Fibroblast of skin of left biceps (primary cell): Measurements from ENCODE around the gene FOXJ1.

Source experiments
- DNase-seq, 2 experiments: peaks; one replicate each; pipeline ENCODE4 v3.0.0-alpha.2; 2013; ENCODE audit warnings: low read depth in 2 of 2

The FOXJ1 gene

DNA sequence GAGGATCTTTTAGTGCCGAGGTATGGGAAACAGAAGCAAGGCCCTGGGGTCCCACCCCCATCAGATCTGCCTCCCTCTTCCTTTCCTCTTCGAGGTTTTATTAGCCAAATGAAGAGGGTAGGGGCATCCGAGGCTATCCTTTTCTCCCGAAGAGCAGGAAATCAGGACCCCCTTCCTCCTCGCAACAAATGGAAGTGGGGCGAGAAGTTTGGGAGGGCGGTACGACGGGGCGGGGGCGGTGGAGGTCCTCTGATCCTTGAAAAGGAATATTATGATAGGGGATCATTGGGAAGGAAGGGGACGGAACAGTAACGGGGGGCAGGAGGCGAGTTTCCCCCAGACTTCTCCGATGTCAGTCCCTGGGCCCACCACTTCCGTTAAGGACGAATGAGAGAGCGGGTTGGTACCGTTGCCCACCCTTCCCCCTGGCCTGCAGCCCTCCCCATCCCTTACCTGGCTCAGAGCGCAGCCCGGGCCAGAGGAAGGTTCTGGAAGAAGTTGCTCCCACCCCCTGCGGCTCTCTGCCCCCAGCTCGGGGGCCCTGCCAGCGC lies 309 bp downstream of the FOXJ1 start:
- DNase-seq = no peak

DNA sequence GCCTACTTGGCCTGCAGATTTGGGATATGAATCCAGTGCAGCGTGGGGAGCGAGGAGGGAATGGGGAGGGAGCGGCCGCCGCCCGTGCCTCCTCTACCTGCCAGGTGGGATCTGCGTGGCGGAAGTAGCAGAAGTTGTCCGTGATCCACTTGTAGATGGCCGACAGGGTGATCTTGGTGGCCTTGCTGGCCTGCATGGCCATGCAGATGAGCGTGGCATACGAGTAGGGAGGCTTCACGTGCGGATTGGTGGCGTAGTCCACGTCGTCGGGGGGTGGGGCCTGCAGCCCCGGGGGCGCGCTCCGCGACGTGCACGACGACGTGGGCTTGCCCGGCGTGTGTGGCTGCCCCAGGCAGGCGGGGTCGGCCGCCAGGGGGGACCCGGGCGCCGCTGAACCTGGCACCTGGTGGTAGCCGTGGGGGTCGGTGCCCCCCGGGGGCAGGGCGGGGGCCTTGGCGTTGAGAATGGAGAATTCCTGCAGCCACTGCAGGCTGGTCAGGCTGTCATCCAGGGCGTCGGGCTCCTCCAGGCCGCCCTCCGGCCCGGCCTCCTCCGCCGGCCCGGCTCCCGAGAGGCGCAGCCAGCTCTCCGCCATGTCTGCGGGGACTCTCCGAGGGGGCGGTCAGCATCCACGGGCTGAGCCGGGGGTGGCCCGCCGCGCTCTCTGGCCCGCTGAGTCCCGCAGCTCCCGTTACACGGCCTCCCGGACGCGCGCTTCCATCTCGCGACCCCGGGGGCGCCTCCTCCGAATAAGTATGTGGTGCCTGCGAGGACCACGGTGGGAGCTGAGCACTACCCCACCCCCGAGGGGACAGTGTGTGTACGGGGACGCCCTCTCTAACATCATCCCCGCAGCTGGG lies 1.0 kb downstream of the FOXJ1 start:
- DNase-seq = no peak

DNA sequence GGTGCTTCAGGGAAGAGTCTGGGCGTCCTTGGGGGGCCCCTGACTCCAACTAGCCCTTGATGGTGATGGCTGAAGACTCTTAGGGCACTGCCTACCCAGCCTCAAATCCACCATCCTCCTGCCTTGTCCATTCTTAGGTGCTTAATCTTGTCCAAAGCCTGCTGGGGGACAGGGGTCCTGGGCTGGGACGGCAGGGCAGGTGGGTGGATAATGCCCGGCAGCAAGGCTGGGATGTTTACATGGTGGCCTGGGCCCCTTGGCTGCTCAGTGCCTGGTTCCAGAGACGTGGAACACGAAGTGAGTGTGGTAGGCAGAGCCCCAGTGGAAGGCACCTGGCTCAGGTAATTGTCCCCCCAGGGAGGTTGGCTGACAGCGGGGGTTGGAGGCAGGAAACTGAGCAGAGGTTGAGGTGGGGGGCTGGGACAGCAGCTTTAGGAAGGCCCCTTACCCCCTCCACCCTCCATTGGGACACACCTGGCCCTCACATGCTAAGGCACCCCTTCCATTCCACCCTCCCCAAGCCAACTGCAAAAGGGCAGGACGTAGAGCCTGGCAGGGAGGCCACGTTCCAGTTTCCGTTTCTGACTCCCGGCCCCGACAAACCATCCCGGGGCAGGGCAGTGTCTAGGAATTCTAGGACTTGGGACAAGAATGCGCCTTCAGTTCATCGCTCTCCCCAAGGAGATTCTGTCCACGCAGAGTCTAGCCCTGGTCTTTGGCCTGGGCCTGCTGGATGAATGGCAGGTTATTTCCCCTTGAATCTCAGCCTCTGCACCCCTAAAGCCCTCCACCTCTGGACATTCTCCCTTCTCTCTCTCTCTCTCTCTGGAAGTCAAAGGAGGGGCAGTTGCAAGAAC lies 1.9 kb downstream of the FOXJ1 start:
- DNase-seq = no peak

DNA sequence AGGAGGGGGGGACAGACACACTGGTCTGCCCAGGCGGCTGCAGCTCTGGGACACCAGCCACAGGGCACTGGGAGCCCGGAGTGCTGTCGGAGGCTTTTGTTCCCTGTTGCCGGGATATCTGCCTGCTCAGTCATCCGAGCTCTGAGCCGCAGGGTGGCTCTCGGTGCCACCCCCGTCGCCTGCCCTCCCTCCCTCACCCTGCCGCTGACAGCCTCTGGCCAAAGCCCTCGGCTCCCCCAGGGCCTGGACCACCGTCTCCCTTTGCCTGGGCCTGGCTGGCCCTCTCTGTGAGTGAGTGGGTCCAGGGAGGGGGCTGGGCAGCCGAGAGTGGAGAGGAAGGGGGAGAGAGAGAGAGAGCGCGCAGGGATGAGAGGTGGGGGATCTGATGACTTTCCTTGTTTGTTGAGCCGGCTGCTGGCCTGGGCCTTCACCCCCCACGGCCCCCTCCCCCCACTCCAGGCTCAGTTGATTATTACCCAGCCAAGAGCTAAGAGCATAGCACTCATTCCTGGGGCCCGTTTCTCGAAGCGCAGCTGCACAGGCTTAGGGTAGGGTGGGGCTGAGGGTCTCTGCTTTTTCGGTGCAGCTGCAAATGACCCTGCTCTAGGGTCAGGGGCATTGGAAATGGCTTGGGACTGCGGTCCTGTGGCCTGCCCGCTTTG lies 2.7 kb downstream of the FOXJ1 start:
- no peak for DNase-seq

GRCh38 chr17:76137351-76138233 lies 3.5 kb downstream of the FOXJ1 start:
- DNase-seq = no peak

DNA sequence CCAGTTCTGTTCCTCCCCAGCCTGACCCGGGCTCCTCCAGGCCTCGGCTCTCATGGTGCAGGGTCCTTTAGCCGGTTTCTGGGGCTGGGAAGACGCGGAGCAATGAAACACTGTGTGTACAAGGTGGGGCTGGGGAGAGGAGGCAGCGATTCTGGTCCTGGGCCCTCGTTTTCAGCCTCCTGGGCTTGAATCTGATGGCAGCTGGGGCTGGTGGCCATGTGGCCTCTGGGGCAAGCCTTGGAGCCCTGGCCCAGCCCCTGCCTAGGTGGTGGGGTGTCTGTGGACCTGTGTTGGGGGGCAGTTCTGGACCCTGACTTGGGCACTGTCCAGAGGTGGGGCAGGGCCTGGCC lies 4.1 kb downstream of the FOXJ1 start:
- no peak for DNase-seq

DNA sequence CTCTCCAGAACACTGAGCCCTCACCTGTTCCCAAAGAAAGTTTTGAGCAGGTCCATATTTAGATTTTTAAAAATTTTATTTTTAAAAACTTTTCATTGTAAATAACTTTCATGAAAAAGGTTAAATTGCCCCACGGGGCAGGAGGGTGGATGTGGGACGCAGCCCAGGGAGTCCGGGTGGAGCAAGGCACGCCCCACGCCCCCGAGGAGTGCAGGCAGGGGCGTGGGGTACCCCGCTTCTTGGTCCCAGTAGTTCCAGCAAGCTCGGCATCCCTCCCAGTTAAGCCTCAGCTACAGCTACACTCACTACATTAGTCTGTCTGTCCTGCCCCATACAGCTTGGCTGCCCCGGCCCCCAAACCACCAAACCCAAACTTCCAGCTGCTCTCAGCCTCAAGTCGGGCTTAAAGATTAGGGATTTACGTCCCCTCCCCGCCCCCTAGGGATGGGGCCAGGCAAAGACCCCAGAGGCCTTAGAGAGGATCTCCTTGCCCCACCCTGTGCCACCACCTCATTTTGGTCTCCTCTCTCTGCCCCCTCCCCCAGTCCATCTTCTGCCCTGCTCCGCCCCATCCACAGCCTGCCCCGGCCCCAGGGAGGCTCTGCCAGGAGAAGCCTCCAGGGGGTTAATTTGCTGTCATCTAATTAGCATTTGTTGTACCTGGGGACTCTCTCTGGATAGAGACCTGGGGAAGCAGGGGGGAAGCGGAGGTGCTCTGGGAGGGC lies 4.6 kb downstream of the FOXJ1 start:
- DNase-seq = no peak

DNA sequence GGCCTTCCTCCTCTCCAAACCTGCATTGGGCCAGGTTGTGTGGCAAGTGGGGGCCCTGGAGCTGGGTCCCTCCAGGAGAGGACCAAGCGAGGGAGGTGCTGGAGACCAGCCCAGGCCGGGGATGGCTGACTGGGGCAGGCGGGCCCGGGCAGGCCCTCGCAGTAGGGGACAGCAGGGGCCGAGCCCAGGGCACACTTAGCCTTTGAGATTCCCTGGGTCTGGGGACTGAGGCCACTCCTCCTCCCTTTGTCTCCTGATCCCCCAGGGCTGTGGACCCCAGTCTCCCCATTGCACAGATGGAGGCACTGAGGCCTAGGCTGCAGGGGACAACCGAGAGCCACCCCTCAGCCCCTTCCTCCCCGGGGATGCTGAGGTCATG lies 5.2 kb downstream of the FOXJ1 start:
- DNase-seq = no peak

DNA sequence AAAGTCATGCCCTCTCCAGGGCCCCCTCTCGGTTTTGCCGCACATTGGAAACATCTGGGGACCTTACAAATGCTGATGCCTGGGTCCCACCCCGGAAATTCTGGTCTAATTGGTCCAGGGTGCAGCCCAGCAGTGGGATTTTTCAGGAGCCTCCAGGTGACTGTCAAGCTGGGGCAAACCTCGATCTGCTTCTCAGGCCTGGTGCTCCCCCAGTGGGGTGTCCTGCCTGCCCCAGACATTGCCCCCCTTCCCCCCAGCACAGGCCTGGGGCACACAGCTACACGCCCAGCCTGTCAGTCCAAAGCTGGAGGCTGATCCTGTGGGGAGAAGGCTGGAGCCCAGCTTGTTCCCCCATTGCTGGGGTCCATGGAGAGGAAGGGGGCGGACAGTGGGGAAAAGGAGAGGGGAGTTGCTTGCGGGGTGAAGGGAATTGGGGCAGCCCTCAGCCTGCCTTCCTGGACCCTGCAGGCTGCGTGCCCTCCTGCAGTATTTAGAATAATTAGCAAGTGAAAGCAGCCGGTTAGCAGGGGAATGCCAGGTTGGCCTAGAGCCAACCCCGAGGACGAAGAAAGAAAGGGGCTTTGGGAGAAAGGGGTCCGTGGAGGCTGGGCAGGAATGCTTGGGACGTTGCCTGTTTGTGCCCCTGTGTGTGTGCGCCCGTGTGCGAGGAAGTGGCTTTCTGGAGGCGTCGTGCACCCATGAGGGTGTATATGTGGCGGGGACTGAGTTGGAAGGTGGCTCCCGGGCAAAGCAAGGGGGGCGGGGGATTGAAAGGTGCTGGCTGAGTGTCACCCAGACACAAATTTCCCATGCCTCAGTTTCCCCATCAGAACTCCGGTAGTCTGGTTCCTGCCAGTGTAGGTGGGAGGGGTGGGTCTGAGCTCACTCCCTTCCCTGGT lies 5.9 kb downstream of the FOXJ1 start:
- DNase-seq = no peak

DNA sequence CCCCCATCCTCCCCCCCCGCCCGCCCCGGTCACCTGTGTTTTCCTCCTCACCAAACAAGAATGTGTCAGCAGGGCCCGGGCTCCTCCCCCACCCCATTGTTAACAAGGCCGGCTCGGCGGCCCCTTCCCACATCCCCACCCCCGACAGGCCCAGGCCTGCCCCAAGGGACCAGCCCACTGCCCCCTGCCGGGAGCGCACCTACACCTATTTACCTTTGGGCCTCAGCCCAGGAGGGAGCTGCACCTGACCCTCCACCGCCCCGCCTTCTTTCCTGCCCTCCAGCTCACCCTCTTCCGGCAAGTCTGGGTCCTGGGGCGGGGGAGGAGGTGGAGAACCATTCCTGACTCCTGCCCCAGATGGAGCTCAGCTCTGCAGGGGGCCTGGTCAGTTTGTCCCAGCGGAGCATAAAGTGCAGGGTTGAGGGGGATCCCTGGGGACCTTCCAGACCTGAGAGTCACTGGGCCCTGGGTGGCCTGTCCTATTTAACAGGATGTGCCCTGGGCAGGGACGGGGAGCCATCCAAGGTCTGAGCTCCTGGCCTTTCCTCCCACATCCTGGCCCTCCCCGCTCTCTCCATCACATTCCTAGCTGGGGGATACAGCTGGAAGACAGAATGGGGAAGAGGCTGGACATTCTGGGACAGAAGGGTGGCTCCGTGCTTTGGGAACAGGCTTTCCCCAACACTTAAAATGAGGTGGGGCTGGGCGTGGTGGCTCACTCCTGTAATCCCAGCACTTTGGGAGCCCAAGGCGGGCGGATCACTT lies 8.3 kb downstream of the FOXJ1 start:
- no peak for DNase-seq

- DNase-seq = no peak
These were observed 9.1 kb downstream of the FOXJ1 start for GRCh38 chr17:76131692-76132573.

- DNase-seq = no peak
These were observed 9.9 kb downstream of the FOXJ1 start for GRCh38 chr17:76131051-76131691.

- no peak for DNase-seq
These were observed 10.6 kb downstream of the FOXJ1 start for GRCh38 chr17:76130473-76130872.

DNA sequence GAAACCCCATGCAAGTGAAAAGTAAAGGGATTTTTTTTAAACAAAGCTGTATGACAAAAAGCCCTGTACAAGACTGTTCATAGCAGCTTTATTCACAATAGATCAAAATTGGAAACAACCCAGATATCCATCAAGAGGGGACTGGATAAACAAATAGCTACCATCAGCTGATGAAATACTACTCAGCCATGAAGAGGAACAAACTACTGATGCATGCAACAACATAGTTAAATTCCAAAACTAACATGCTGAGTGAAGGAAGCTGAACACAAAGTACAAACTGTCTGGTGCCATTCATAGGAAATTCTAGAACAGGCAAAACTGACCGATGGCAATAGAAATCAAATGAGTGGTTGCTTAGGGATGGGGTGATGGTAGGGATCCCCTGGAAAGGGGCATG lies 15.1 kb downstream of the FOXJ1 start:
- no peak for DNase-seq

DNA sequence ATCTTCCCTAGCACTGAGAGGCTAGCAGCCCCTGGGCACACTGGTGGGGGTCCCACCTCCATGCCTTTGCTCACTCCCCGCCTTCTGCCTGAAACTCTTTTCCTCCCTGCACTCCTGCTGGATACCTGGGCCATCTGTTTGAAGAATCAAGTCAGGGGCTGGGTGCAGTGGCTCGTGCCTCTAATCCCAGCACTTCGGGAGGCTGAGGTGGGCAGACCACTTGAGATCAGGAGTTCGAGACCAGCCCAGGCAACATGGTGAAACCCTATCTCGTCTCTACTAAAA lies 15.7 kb downstream of the FOXJ1 start:
- no peak for DNase-seq

GRCh38 chr17:76124582-76125390 lies 16.3 kb downstream of the FOXJ1 start:
- DNase-seq = no peak
